DOHH2 (cell line): ENCODE data around the gene GAK.
A peak's percentile ranks its signal among the peaks of the same experiment; 100 is the strongest.
"Not testable (repeated sequence)": the region's sequence is repeated elsewhere in the genome, so short reads cannot be mapped to it uniquely, and the experiment has no call there.

Experiments used
- H3F3A ChIP-seq: fragments of 200-600 bp; sonication (generic), shearing (Covaris generic); 2 replicates; pipeline ENCODE4 v1.6.0; 2016; ENCODE audit warnings: antibody characterized with exemption, mild to moderate bottlenecking; ENCODE audit not compliant: control insufficient read depth, insufficient read depth
- H3K27ac ChIP-seq: fragments of 200-600 bp; sonication (generic); 2 replicates; pipeline ENCODE4 v1.5.1; 2014; ENCODE audit warnings: low read depth, mild to moderate bottlenecking, low read length, moderate library complexity
- H3K27me3 ChIP-seq: fragments of 200-600 bp; sonication (generic); 2 replicates; pipeline ENCODE4 v1.6.1; 2014; ENCODE audit warnings: mild to moderate bottlenecking, low read length, mixed read lengths; ENCODE audit not compliant: control insufficient read depth
- H3K36me3 ChIP-seq: fragments of 200-600 bp; sonication (generic); 2 replicates; pipeline ENCODE4 v1.6.1; 2014; ENCODE audit warnings: mild to moderate bottlenecking, low read length, moderate library complexity, mixed read lengths; ENCODE audit not compliant: control insufficient read depth
- H3K4me1 ChIP-seq: fragments of 200-600 bp; sonication (generic); 2 replicates; pipeline ENCODE4 v1.6.1; 2014; ENCODE audit warnings: mild to moderate bottlenecking, low read length, mixed read lengths; ENCODE audit not compliant: control insufficient read depth
- H3K4me2 ChIP-seq: fragments of 200-600 bp; sonication (generic); 2 replicates; pipeline ENCODE4 v1.6.0; 2014; ENCODE audit warnings: mild to moderate bottlenecking, low read length, moderate library complexity
- H3K4me3 ChIP-seq: fragments of 200-600 bp; sonication (generic); 2 replicates; pipeline ENCODE4 v1.5.1; 2014; ENCODE audit warnings: mild to moderate bottlenecking, low read length, mixed read lengths
- H3K79me2 ChIP-seq: fragments of 200-600 bp; sonication (generic); 2 replicates; pipeline ENCODE4 v1.6.1; 2014; ENCODE audit warnings: mild to moderate bottlenecking, low read length, mixed read lengths; ENCODE audit not compliant: control insufficient read depth
- H3K9me2 ChIP-seq: fragments of 200-600 bp; sonication (generic); replicated peaks from 2 replicates; pipeline ENCODE4 v1.6.1; 2014; ENCODE audit warnings: mild to moderate bottlenecking, low read length, mixed read lengths; ENCODE audit not compliant: control insufficient read depth
- H3K9me3 ChIP-seq: fragments of 200-600 bp; sonication (generic); 2 replicates; pipeline ENCODE4 v1.6.1; 2014; ENCODE audit warnings: antibody characterized with exemption, low read length, mixed read lengths; ENCODE audit not compliant: control insufficient read depth, insufficient read depth
- H4K20me1 ChIP-seq: fragments of 200-600 bp; sonication (generic); 2 replicates; pipeline ENCODE4 v1.6.0; 2014; ENCODE audit warnings: low read depth, mild to moderate bottlenecking, antibody characterized with exemption, low read length, moderate library complexity; ENCODE audit not compliant: control insufficient read depth, insufficient read depth
- CTCF ChIP-seq: fragments of 200-600 bp; sonication (generic); IDR thresholded peaks from one replicate; pipeline ENCODE4 v1.5.1; 2014; ENCODE audit warnings: antibody characterized with exemption, mild to moderate bottlenecking, low read depth, low read length; ENCODE audit not compliant: poor library complexity, severe bottlenecking
- EZH2phosphoT487 ChIP-seq: fragments of 200-600 bp; sonication (generic); IDR thresholded peaks from 2 replicates; pipeline ENCODE4 v1.6.1; 2017; ENCODE audit warnings: borderline replicate concordance, mild to moderate bottlenecking, antibody characterized with exemption, low read length, moderate library complexity, mixed read lengths

GAK gene

DNA sequence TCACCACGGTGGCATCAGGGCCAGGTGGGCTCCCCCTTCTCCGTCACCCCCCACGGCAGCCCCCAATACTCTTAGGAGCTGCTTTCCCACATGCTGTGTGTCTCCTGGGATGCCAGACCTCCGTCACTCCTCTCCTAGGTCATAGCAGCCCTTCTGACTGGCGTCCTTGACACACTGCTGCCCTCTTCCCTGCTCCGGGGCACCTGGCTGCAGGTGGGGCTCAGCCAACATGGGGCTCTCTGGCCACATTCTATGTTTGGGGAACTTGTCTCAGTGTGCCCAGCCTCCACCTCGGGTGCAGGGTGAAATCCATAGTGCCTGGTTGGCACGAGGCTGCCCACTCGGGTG, 14.0 kb upstream of the GAK start:
- no peak overlapping the region for H3K4me3 ChIP-seq
- no peaks in the 10 kb centered on the region for H3K27me3 ChIP-seq
- no peak overlapping the region for H3K27ac ChIP-seq
- H3K4me2 ChIP-seq: no peak overlapping the region
- no peaks in the 10 kb centered on the region for H3K4me1 ChIP-seq
- no peaks in the 10 kb centered on the region for H3K9me2 ChIP-seq
- no peaks in the 10 kb centered on the region for H3K9me3 ChIP-seq
- no peaks in the 10 kb centered on the region for H3K36me3 ChIP-seq
- no peaks in the 10 kb centered on the region for H3F3A ChIP-seq
- 0 out of 2 replicates have a peak, but pooled peaks cover 8% of the 10 kb centered on the region for H4K20me1 ChIP-seq
- no peaks in the 10 kb centered on the region for H3K79me2 ChIP-seq
- no peak for TF ChIP-seq CTCF
- TF ChIP-seq EZH2phosphoT487: no peak

DNA sequence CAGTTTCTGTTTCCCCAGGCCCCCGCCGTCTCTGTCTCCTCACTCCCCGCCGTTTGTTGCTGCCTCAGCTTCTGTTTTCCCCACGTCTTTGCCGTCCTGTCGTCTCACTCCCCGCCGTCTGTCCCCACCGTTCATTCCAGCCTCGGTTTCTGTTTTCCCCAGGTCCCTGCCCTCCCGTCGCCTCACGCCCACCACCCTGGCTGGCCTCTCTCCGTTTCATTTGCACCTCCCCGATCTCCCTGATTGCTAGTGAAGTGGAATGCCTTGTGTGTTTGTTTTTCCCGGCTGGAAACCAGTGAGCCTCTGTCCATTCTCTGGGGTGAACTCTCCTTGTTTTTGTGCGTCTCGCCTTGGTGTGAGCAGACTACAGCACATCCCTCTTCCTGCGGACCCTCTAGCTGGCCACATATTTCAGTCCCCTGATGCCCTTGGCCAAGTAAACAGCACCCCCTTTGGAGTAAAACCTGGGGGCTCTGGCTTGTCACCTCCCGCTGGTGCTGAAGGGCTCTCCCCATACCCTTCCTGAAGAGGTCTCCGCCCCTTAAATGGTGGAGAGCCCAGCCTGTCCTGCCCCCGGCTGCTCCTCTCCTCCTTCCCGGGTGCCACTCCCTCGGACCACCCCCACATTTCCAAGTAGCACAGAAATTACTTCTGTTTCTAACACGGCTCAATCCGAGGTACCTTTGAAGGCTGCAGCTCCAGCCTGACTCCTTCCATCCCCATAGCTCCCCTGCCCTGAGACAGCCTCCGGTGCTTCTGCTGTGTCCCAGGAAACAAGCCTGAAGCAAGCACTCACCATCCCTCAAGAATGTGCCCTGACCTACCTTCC, 13.4 kb upstream of the GAK start:
- Histone ChIP-seq H3K36me3 (no peaks in the 10 kb centered on the region), H3K4me2 (no peak overlapping the region), H3K79me2 (no peaks in the 10 kb centered on the region), H3F3A (no peaks in the 10 kb centered on the region), H3K4me3 (no peak overlapping the region), H3K9me3 (no peaks in the 10 kb centered on the region), H3K27ac (no peak overlapping the region), H3K9me2 (no peaks in the 10 kb centered on the region), H3K4me1 (no peaks in the 10 kb centered on the region), H4K20me1 (0 out of 2 replicates have a peak, but pooled peaks cover 8% of the 10 kb centered on the region), H3K27me3 (no peaks in the 10 kb centered on the region)
- TF ChIP-seq EZH2phosphoT487: no peak
- no peak for TF ChIP-seq CTCF

- H3K4me3 ChIP-seq, H3K9me3 ChIP-seq, H3K79me2 ChIP-seq, H3K9me2 ChIP-seq, H3K27ac ChIP-seq, H4K20me1 ChIP-seq, H3K36me3 ChIP-seq, H3K4me2 ChIP-seq: not testable (repeated sequence)
- H3F3A ChIP-seq: peaks cover 19% of the 10 kb centered on the region
- H3K4me1 ChIP-seq: peaks cover 29% of the 10 kb centered on the region
- H3K27me3 ChIP-seq: peaks cover 19% of the 10 kb centered on the region
These were observed 7.4 kb upstream of the GAK start for GRCh38 chr4:939508-939907.

DNA sequence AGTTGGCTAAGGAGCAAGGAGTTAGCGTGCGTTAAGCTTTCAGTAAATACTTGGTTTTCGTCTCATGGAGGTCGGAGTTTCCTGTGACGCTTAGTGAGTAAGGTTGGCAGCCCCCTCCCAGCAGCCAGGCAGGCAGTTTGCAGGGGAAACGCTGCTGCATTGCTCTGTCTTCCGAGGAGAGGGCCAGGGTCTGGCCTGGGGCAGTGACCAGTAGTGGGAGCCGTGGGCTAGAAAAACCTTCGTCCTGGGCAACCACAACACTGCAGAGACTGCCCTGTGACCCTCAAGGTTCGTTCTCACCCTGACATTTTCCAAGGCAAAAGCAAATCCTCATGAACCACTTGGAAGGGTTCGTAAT, 576 bp upstream of the GAK start:
- no peaks in the 10 kb centered on the region for H3K9me3 ChIP-seq
- H3K4me2 ChIP-seq: peak overlapping the region; percentile 99
- H3K36me3 ChIP-seq: peaks cover 4% of the 10 kb centered on the region
- H3K27ac ChIP-seq: peak overlapping the region; percentile 25; the same call in 1 of the 2 replicates
- H4K20me1 ChIP-seq: peaks cover 20% of the 10 kb centered on the region
- peak overlapping the region; percentile 98 for H3K4me3 ChIP-seq
- H3K27me3 ChIP-seq: peaks cover 23% of the 10 kb centered on the region
- no peaks in the 10 kb centered on the region for H3K9me2 ChIP-seq
- H3K79me2 ChIP-seq: peaks cover 49% of the 10 kb centered on the region
- peaks cover 61% of the 10 kb centered on the region for H3K4me1 ChIP-seq
- peak; percentile 10 for TF ChIP-seq CTCF
- TF ChIP-seq EZH2phosphoT487: no peak
- peaks cover 30% of the 10 kb centered on the region for H3F3A ChIP-seq
